GM19193 (cell line): ENCODE measurements around the gene RABL3.

ENCODE experiments used
- POLR2A ChIP-seq: IDR thresholded peaks from 4 replicates; pipeline ENCODE4 v1.6.1; 2011; ENCODE audit not compliant: insufficient read depth, insufficient read length; ENCODE audit errors: extremely low read depth

RABL3 gene

GRCh38 chr3:120756061-120756460 lies 13.7 kb upstream of the RABL3 start:
- TF ChIP-seq POLR2A, result no peak

GRCh38 chr3:120753810-120754209 lies 11.5 kb upstream of the RABL3 start:
- no peak for TF ChIP-seq POLR2A

- no peak for TF ChIP-seq POLR2A
Observed at GRCh38 chr3:120752865-120753264, 10.5 kb upstream of the RABL3 start.

- no peak for TF ChIP-seq POLR2A
Observed at GRCh38 chr3:120752230-120752629, 9.9 kb upstream of the RABL3 start.

GRCh38 chr3:120749843-120750242 lies 7.5 kb upstream of the RABL3 start:
- TF ChIP-seq POLR2A, result no peak

- no peak for TF ChIP-seq POLR2A
Observed at GRCh38 chr3:120745466-120745865, 3.1 kb upstream of the RABL3 start.

GRCh38 chr3:120743556-120744195 lies 1.4 kb upstream of the RABL3 start:
- TF ChIP-seq POLR2A, result no peak

- TF ChIP-seq POLR2A, result no peak
Observed at GRCh38 chr3:120742849-120743365, 591 bp upstream of the RABL3 start.

- TF ChIP-seq POLR2A, result no peak
Observed at GRCh38 chr3:120741837-120742197, 499 bp downstream of the RABL3 start.

GRCh38 chr3:120741320-120741719 lies 996 bp downstream of the RABL3 start:
- no peak for TF ChIP-seq POLR2A

GRCh38 chr3:120730576-120731542 lies 11.5 kb downstream of the RABL3 start:
- no peak for TF ChIP-seq POLR2A

GRCh38 chr3:120726791-120727190 lies 15.5 kb downstream of the RABL3 start:
- no peak for TF ChIP-seq POLR2A

GRCh38 chr3:120713262-120713661 lies 29.1 kb downstream of the RABL3 start:
- TF ChIP-seq POLR2A, result no peak

- no peak for TF ChIP-seq POLR2A
Observed at GRCh38 chr3:120710369-120710768, 31.9 kb downstream of the RABL3 start.

GRCh38 chr3:120708408-120708807 lies 33.9 kb downstream of the RABL3 start:
- TF ChIP-seq POLR2A, result no peak

GRCh38 chr3:120706950-120707349 lies 35.4 kb downstream of the RABL3 start:
- TF ChIP-seq POLR2A, result no peak
